Stimulated activated CD4-positive, alpha-beta T cell treated with anti-CD3 and anti-CD28 coated beads, Interleukin-2, amount 100 ng/mL, for 24 hours (primary cell): Measurements from ENCODE around the gene FAT1.

Source experiments
- DNase-seq, 2 donors: peaks; one replicate each; pipeline ENCODE4 v3.0.0-alpha.2; 2020

FAT1 gene

DNA sequence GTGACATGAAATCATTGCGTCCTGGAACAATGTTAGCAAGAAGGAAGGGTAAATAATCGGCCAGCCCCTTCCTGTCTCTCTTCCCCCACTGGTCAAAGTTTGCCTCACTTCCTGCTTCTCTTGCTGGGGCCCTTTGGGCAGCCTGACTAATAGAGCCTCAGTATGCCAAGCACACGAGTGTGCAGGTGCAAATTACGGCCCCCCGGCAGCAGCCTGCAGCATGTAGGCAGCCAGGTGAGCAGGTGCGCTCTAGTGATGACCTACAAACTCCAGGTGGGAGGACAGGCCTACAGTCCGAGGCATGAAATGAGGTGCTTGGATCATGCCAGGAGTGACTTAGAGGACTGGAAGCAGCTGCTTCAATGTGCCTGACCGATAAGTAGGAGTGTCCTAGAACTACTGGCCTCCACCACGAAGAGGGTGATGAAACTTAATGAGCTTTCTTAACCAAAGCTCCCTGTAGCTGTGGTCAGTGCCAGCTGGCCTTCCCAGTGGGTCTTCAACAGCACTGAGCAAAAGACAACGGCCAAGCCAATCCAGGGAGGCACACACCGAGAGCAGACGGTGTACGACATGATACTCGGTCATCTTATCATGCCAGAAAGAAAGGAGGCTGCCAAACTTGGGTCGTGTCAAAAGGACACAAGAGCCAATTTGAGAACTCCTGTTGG, 26.1 kb upstream of the FAT1 start:
- DNase-seq, result no peak

GRCh38 chr4:186746581-186746980, 22.9 kb upstream of the FAT1 start:
- DNase-seq, result no peak

- no peak for DNase-seq
Observed at GRCh38 chr4:186743261-186743660, 19.6 kb upstream of the FAT1 start.

- no peak for DNase-seq
Observed at GRCh38 chr4:186740822-186741221, 17.2 kb upstream of the FAT1 start.

- no peak for DNase-seq
Observed at GRCh38 chr4:186739802-186740434, 16.3 kb upstream of the FAT1 start.

- DNase-seq, result no peak
Observed at GRCh38 chr4:186739317-186739716, 15.7 kb upstream of the FAT1 start.

DNA sequence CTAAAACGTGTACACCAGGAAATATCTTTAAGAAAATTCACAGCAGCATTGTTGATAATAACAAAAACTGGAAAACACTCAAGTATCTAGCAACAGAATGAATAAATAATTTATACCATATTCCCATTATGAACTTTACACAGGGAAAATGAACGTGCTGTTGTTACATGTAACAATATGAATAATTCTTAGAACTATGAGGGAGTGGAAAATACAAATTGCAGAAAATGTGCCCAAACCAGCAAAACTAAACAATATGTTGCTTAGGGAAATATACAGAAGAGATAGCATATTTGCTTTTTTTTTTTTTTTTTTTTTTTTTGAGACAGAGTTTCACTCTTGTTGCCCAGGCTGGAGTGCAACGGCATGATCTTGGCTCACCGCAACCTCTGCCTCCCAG, 14.8 kb upstream of the FAT1 start:
- no peak for DNase-seq

DNA sequence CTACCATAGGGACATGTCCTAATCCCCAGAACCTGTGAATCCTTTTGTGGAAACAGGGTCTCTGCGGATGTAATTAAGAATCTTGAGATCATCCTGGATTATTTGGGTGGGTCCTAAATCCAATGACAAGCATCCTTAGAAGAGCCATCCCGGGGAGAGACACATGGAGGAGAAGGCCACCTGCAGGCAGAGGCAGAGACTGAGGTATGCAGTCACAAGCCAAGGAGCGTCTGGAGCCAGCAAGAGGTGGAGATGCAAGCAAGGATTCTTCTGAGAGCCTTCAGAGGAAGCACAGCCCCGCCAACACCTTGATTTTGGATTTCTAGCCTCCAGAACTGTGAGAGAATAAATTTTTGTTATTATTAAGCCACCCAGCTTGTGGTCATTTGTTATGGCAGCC, 13.8 kb upstream of the FAT1 start:
- DNase-seq, result no peak

DNA sequence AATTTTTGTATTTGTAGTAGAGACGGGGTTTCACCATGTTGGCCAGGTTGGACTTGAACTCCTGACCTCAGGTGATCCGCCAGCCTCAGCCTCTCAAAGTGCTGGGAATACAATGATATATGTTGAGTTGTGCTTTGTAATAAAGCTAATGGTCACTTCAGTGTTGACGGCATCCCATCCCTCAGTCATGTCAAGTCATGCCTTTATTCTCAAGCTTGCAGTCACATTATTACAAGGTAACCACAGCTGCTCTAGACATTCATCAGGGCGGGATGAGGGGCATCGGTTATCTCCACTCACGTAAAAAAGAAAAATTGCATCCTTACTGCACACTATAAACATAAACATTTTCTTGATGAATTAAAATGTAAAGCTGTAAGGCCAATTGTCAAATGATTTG, 12.8 kb upstream of the FAT1 start:
- DNase-seq, result no peak

- no peak for DNase-seq
Observed at GRCh38 chr4:186734251-186734650, 10.6 kb upstream of the FAT1 start.

DNA sequence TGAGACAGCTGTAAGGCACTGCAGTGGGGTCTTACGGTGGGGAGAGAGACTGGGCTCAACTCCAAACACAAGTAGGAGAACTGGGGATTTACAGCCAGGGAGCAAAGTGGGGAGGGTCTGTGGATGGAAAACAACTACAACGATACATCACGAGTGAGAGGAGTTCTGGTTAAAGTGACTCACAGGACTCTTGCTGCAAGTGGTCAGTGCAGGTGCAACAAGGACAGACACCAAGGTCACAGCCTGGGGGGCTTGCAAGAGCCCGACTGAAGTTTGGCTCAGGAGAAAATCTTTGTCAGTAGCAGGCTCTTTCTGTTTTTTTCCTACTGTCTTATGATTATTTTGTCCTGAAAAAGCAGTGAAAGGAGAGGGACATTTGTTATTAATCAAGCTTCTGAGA, 10.1 kb upstream of the FAT1 start:
- DNase-seq, result no peak

GRCh38 chr4:186730621-186731020, 7.0 kb upstream of the FAT1 start:
- DNase-seq, result no peak

DNA sequence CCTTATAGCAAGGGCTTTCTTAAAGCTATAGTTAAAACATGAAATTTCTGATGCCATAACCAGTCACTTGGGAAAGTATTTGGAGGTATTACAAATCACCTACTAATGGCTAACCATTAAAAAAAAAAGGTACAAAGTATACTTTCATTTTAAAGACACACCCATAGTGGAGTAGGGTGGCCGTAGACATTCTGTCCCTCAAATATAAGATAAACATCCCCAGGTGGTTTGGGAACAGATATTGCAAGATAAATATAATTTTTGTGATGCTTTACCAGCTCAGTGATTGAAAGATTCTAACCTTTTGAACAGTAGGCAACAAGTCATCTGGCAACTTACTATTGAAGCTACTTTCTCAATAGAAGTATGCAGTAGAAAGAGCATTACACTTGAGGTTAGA, 6.2 kb upstream of the FAT1 start:
- no peak for DNase-seq

- no peak for DNase-seq
Observed at GRCh38 chr4:186728631-186729271, 5.1 kb upstream of the FAT1 start.

DNA sequence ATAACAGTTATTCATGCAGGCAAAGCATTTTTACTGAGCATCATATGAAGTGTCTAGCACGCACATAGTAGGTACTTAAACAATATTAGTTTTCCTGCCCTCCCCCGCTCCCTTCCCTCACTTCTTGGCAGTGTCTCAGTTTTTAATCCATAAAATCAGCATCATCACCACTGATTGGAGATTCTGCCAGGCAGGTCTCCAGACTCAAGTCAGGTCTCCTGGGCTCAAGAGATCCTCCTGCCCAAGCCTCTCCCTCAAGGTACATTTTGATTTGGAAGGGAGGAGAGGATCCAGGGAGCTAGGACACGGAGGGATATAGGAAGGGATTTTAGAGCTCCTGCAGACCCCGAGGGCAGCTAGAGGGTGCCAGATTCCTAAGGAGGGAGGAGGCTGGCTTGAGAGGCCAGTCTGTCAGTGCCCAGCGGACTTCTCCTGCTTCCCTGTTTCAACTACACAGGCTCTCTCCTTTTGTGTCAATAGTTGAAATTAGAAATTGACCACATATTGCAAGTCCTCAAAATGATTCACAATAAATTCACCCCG, 4.4 kb upstream of the FAT1 start:
- DNase-seq, result no peak

DNA sequence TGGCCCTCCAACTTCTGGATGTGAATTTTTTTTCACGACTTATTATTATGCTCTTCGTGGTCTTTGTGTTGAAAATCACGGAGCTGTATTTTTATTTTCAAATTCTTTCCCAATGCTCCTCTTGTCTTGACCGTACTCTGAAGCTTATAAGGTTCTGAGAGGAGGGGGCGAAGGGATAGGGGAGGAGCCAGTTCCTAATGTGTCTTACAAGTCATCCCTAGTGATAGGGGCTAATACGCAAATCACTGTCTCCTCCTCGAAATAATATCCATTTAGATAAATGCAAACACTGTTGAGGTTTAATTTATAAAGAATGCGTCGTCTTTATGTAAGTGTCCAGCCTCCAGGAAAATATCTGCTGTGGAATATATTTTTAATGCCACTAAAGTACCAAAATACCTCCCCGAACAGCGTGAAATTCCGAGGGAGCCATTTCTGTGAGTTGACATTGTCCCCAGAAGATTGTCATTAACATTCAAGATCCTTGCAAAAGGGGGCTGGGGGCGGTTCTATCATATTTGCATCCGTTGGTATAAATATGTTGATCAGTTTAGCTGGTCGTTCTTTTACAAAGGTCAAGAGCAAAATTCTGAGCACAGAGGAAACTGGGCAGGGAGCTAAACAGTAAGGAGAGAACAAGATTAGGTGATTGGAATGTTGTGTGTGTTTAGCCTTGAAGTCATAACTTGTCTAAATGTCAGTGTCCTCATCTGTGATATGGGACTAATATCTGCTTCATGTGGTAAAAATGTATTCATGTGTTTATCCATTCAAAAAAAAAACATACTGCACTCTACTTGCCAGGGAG, 3.7 kb upstream of the FAT1 start:
- DNase-seq, result no peak

DNA sequence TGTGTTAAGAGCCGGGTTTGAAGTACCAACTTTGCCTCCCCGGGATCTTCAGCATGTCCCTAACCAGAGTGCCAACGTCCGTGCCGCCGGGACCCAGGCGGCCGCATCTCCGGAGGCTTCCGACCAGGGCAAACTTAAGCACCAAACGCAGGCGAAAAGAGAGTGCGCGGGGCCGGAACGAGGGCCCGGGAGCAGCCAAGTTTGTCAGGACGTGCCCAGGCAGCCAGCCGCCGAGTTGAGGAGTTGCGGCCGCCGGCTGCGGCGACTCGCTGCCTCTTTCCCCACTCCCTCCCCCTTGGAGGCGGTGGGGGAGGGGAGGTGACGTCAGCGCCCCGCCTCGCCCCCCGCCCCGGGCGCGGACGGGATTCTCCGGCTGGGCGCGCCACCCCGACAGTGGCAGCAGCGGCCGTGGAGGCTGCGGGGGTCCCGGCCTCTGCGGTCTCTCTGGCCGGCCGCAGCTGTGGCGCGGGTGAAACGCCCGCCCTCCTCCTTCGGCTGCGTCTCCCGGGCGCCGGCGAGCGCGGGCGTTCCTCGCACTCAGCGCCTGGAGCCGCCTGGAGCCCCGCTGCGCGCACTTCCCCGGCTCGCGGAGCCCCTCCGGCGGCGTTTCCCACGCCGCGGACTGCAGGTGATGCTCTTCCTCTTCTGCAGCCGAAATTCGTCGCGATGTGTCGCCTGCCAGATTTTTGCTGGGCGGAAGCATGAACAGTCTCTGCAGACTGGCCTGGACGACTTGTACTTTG, 2.9 kb upstream of the FAT1 start:
- DNase-seq, result peak in 1 of 2 donors; percentile 12

- peak in 1 of 2 donors; percentile 40 for DNase-seq
Observed at GRCh38 chr4:186725469-186726425, 2.1 kb upstream of the FAT1 start.

GRCh38 chr4:186724864-186725468, 1.3 kb upstream of the FAT1 start:
- no peak for DNase-seq

DNA sequence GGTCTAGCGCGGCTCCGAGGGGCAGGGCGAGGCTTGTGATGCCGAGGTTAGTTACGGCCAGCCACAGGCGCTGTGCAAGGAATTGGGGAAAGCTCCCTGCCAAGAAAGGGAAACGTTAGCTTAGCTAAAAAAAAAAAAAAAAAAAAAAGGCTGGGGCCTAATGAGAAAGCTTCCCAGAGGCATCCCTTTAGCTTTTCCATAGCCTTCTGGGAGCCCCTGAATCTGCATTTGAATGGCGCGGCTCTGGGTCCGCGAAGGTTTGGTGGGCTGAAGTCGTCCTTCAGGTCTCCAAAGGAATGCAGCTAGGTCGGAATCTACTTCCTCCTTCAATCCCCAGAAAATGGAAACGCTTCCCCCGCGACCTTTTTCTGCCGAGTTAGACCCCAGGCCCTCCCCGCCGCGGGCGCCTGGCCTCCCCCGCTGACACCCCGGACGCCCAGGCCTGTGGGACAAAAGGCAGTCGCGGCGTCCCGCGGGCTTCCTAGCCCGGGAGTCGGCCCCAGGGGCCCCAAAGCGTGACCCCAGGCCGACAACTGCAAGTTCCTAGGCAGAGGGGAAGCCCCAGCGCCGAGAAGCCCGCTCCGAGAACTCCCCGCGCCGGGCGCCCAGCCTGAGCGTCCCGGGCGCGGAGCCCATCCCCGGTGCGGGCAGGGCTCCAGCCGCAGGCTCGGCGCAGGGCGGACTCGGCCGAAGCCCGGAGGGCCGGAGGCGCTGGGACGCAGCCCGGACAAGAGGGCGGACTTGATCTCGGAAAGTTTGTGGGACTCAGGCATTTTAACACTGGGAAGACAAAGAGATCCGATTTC, 605 bp upstream of the FAT1 start:
- DNase-seq, result peak in 1 of 2 donors; percentile 6
